NCI-H1092 (cell line): ENCODE results near the gene EYA4.

Experiments
- DNase-seq: peaks from one replicate; lab custom pipeline; 2025; lab: John Stamatoyannopoulos, UW

The EYA4 gene

GRCh38 chr6:133456944-133457343, 215.8 kb downstream of the EYA4 start:
- DNase-seq, result no peak

GRCh38 chr6:133460101-133460500, 218.9 kb downstream of the EYA4 start:
- no peak for DNase-seq

- DNase-seq, result no peak
These were observed 222.6 kb downstream of the EYA4 start for GRCh38 chr6:133463790-133464189.

GRCh38 chr6:133466680-133467079, 225.5 kb downstream of the EYA4 start:
- DNase-seq, result no peak

- no peak for DNase-seq
These were observed 226.2 kb downstream of the EYA4 start for GRCh38 chr6:133467231-133467981.

GRCh38 chr6:133467982-133468380, 226.8 kb downstream of the EYA4 start:
- DNase-seq, result no peak

GRCh38 chr6:133468591-133468990, 227.4 kb downstream of the EYA4 start:
- DNase-seq, result no peak

GRCh38 chr6:133474516-133474915, 233.4 kb downstream of the EYA4 start:
- DNase-seq, result no peak

GRCh38 chr6:133478673-133479072, 237.5 kb downstream of the EYA4 start:
- no peak for DNase-seq

- DNase-seq, result no peak
These were observed 246.0 kb downstream of the EYA4 start for GRCh38 chr6:133487174-133487573.

- no peak for DNase-seq
These were observed 254.2 kb downstream of the EYA4 start for GRCh38 chr6:133495205-133495903.

GRCh38 chr6:133499662-133500061, 258.5 kb downstream of the EYA4 start:
- no peak for DNase-seq

GRCh38 chr6:133501675-133502270, 260.6 kb downstream of the EYA4 start:
- no peak for DNase-seq

GRCh38 chr6:133502441-133503335, 261.5 kb downstream of the EYA4 start:
- peak; percentile 3 for DNase-seq

GRCh38 chr6:133503336-133503729, 262.2 kb downstream of the EYA4 start:
- no peak for DNase-seq

GRCh38 chr6:133504158-133504557, 263.0 kb downstream of the EYA4 start:
- DNase-seq, result no peak

- peak; percentile 7 for DNase-seq
These were observed 263.6 kb downstream of the EYA4 start for GRCh38 chr6:133504761-133505160.

GRCh38 chr6:133505681-133506080, 264.5 kb downstream of the EYA4 start:
- DNase-seq, result no peak

GRCh38 chr6:133512410-133513016, 271.4 kb downstream of the EYA4 start:
- peak; percentile 3 for DNase-seq

- DNase-seq, result no peak
These were observed 282.7 kb downstream of the EYA4 start for GRCh38 chr6:133523816-133524215.

GRCh38 chr6:133526436-133526835, 285.3 kb downstream of the EYA4 start:
- DNase-seq, result no peak

- no peak for DNase-seq
These were observed 287.4 kb downstream of the EYA4 start for GRCh38 chr6:133528566-133528965.
